ENCODE data around the gene CHST12. TPM values are rescaled to one million over a fixed set of nuclear protein-coding genes. Genes with fewer than 3 reads are reported as not detected.
A peak's percentile ranks its signal among the peaks of the same experiment; 100 is the strongest.

The CHST12 gene
- total and polyA plus RNA-seq, 4 donors: 14.7 to 30.9 (median 16.8) TPM

GRCh38 chr7:2480070-2480408 lies 76.6 kb downstream of the CHST12 start:
- Histone ChIP-seq H3K9ac (ENCODE audit: insufficient read depth in 1 of 2, low read length in 2 of 2) (no peak overlapping the region), H3K36me3 (ENCODE audit: control insufficient read depth in 4 of 4, insufficient read depth in 4 of 4, low read length in 4 of 4) (no peaks in the 10 kb centered on the region), H3K9me3 (ENCODE audit: control insufficient read depth in 4 of 4, insufficient read depth in 3 of 4, low read length in 3 of 4) (peaks cover 0 to 10% (median 0%) of the 10 kb centered on the region in 4 donors), H3K4me3 (no peak overlapping the region), H3K27ac (ENCODE audit: low read depth in 1 of 2, low read length in 1 of 2) (no peak overlapping the region), H3K4me1 (ENCODE audit: control insufficient read depth in 5 of 5, insufficient read depth in 5 of 5, low read length in 5 of 5) (peaks cover 0 to 18% (median 8%) of the 10 kb centered on the region in 5 donors), H3K27me3 (ENCODE audit: control insufficient read depth in 3 of 3, insufficient read depth in 3 of 3, low read length in 2 of 3) (peaks cover 0 to 9% (median 2%) of the 10 kb centered on the region in 3 donors)
- no peak for TF ChIP-seq CTCF (IDR thresholded peaks at IDR 0.05; ENCODE audit: control extremely low read depth, extremely low read depth)
- peak; percentile 23 to 50 (median 40) for DNase-seq
- 64 to 68% methylated on average over 21 of the region's 21 CpGs for WGBS, 2 donors
- no peak for ATAC-seq (ENCODE audit: insufficient read depth, low FRiP score)

- Histone ChIP-seq H3K9me3 (ENCODE audit: control insufficient read depth in 4 of 4, insufficient read depth in 3 of 4, low read length in 3 of 4) (peaks cover 0 to 10% (median 0%) of the 10 kb centered on the region in 4 donors), H3K4me1 (ENCODE audit: control insufficient read depth in 5 of 5, insufficient read depth in 5 of 5, low read length in 5 of 5) (peaks cover 0 to 18% (median 8%) of the 10 kb centered on the region in 5 donors), H3K27ac (ENCODE audit: low read depth in 1 of 2, low read length in 1 of 2) (no peak overlapping the region), H3K4me3 (no peak overlapping the region), H3K9ac (ENCODE audit: insufficient read depth in 1 of 2, low read length in 2 of 2) (no peak overlapping the region), H3K27me3 (ENCODE audit: control insufficient read depth in 3 of 3, insufficient read depth in 3 of 3, low read length in 2 of 3) (peaks cover 0 to 9% (median 2%) of the 10 kb centered on the region in 3 donors), H3K36me3 (ENCODE audit: control insufficient read depth in 4 of 4, insufficient read depth in 4 of 4, low read length in 4 of 4) (no peaks in the 10 kb centered on the region)
- no peak for TF ChIP-seq CTCF (IDR thresholded peaks at IDR 0.05; ENCODE audit: control extremely low read depth, extremely low read depth)
- no peak for ATAC-seq (ENCODE audit: insufficient read depth, low FRiP score)
- 87 to 89% methylated on average over 4 of the region's 4 CpGs for WGBS, 2 donors
- no peak for DNase-seq
Observed at GRCh38 chr7:2481195-2481594, 77.8 kb downstream of the CHST12 start.

- no peak overlapping the region for H3K4me3 ChIP-seq
- peaks cover 0 to 20% (median 3%) of the 10 kb centered on the region in 5 donors for H3K4me1 ChIP-seq (ENCODE audit: control insufficient read depth in 5 of 5, insufficient read depth in 5 of 5, low read length in 5 of 5)
- H3K36me3 ChIP-seq (ENCODE audit: control insufficient read depth in 4 of 4, insufficient read depth in 4 of 4, low read length in 4 of 4): no peaks in the 10 kb centered on the region
- no peak for ATAC-seq (ENCODE audit: insufficient read depth, low FRiP score)
- DNase-seq: no peak
- 86 to 90% methylated on average over 10 of the region's 10 CpGs for WGBS, 2 donors
- H3K27me3 ChIP-seq (ENCODE audit: control insufficient read depth in 3 of 3, insufficient read depth in 3 of 3, low read length in 2 of 3): peaks cover 0 to 9% (median 2%) of the 10 kb centered on the region in 3 donors
- no peak overlapping the region for H3K27ac ChIP-seq (ENCODE audit: low read depth in 1 of 2, low read length in 1 of 2)
- no peak overlapping the region for H3K9ac ChIP-seq (ENCODE audit: insufficient read depth in 1 of 2, low read length in 2 of 2)
- no peak for TF ChIP-seq CTCF (IDR thresholded peaks at IDR 0.05; ENCODE audit: control extremely low read depth, extremely low read depth)
- peaks cover 0 to 10% (median 0%) of the 10 kb centered on the region in 4 donors for H3K9me3 ChIP-seq (ENCODE audit: control insufficient read depth in 4 of 4, insufficient read depth in 3 of 4, low read length in 3 of 4)
Observed at GRCh38 chr7:2482725-2483451, 79.5 kb downstream of the CHST12 start.
